ENCODE results near the gene SLC6A7.

GRCh38 chr5:150218693-150219035, 28.8 kb downstream of the SLC6A7 start:
- no peak for TF ChIP-seq CTCF (IDR thresholded peaks at IDR 0.05)
- TF ChIP-seq POLR2A (IDR thresholded peaks at IDR 0.05) = no peak
- TF ChIP-seq POLR2AphosphoS5 (IDR thresholded peaks at IDR 0.05) = no peak

Measured in gastroesophageal sphincter (tissue), 3 donors.